Fibroblast of lung (primary cell): ENCODE results near the gene PLOD3.

Experiments
- CTCF ChIP-seq, 2 donors: IDR thresholded peaks in 1 of 2; conservative IDR thresholded peaks in 1 of 2; 1 replicate in 1 of 2; 2 replicates in 1 of 2; pipeline ENCODE4 v1.5.1; 2011 to 2012; ENCODE audit warnings: low read length in 2 of 2, control low read depth in 1 of 2, inconsistent platforms in 1 of 2, low read depth in 1 of 2, mild to moderate bottlenecking in 1 of 2
- EZH2 ChIP-seq: IDR thresholded peaks from 2 replicates; pipeline ENCODE4 v1.5.1; 2012; ENCODE audit warnings: low read length, control low read depth, mild to moderate bottlenecking; ENCODE audit errors: missing control alignments

DNA sequence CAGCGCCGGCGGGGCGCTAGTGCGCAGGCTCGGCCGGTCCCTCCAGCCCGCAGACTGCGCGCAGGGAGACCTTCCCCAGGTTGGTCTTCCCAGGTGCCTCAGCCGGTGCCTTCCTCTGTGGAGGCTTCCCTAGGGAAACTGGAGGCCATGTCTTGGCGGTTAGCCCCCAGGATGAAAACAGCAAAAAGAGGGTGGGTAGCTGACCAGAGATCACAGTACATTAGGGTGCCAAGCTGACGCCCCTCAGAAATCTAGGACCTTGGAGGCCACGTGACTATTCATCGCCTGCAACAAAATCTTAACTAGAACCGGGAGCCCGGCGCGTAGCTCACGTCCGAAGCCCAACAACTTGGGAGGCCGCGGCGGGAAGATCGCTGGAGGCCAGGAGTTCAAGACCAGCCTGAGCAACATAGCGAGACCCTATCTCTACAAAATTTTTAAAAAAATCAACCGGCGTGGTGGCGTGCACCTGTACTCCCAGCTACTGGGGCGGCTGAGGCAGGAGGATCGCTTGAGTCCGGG, 27.8 kb upstream of the PLOD3 start:
- TF ChIP-seq EZH2 (no peak), CTCF (conservative IDR thresholded peaks at IDR 0.05 in 1 of 2, IDR thresholded peaks at IDR 0.05 in 1 of 2; ENCODE audit: low read depth in 1 of 2, low read length in 2 of 2) (no peak)
